GM23338 (cell line): ENCODE results near the gene COL4A1. TPM values are rescaled to one million over a fixed set of nuclear protein-coding genes. Genes with fewer than 3 reads are reported as not detected.

Experiments
- ATAC-seq: fragments of 200-7000 bp; cut with Tn5 transposase; 3 replicates; pipeline ENCODE4 v1.9.1; 2020
- DNase-seq: peaks from one replicate; pipeline ENCODE4 v3.0.0-alpha.2; 2015; ENCODE audit warnings: low spot score
- H2AFZ ChIP-seq: fragments of 200-600 bp; sonication (generic); 2 replicates; pipeline ENCODE4 v1.8.0; 2016; ENCODE audit warnings: antibody characterized with exemption, mild to moderate bottlenecking, moderate library complexity
- H3F3A ChIP-seq: fragments of 200-600 bp; sonication (generic); replicated peaks from 2 replicates; pipeline ENCODE4 v1.8.0; 2017; ENCODE audit warnings: antibody characterized with exemption, mixed run types, low read depth
- H3K27ac ChIP-seq: fragments of 200-600 bp; sonication (generic); 2 replicates; pipeline ENCODE4 v1.6.1; 2016; ENCODE audit warnings: low read depth
- H3K27me3 ChIP-seq: fragments of 200-600 bp; sonication (generic); 2 replicates; pipeline ENCODE4 v1.8.0; 2016; ENCODE audit warnings: mild to moderate bottlenecking, mixed run types, moderate library complexity; ENCODE audit not compliant: insufficient read depth
- H3K36me3 ChIP-seq: fragments of 200-600 bp; sonication (generic); 2 replicates; pipeline ENCODE4 v1.8.0; 2016; ENCODE audit warnings: mild to moderate bottlenecking; ENCODE audit not compliant: insufficient read depth
- H3K4me1 ChIP-seq: fragments of 200-600 bp; sonication (generic); 2 replicates; pipeline ENCODE4 v1.8.0; 2016; ENCODE audit warnings: mild to moderate bottlenecking, moderate library complexity; ENCODE audit not compliant: insufficient read depth
- H3K4me2 ChIP-seq: fragments of 200-600 bp; sonication (generic); 2 replicates; pipeline ENCODE4 v1.7.1; 2017; ENCODE audit warnings: mixed run types
- H3K4me3 ChIP-seq: fragments of 200-600 bp; sonication (generic); 2 replicates; pipeline ENCODE4 v1.6.1; 2016; ENCODE audit warnings: mixed run types
- H3K79me2 ChIP-seq: fragments of 200-600 bp; sonication (generic); replicated peaks from 2 replicates; pipeline ENCODE4 v1.8.0; 2017; ENCODE audit warnings: mild to moderate bottlenecking; ENCODE audit not compliant: insufficient read depth
- H3K9me2 ChIP-seq: fragments of 200-600 bp; sonication (generic); 2 replicates; pipeline ENCODE4 v1.8.0; 2017; ENCODE audit not compliant: insufficient read depth
- H4K20me1 ChIP-seq: fragments of 200-600 bp; sonication (generic); replicated peaks from 2 replicates; pipeline ENCODE4 v1.8.0; 2017; ENCODE audit warnings: mild to moderate bottlenecking; ENCODE audit not compliant: insufficient read depth
- H3K27ac Mint-ChIP-seq: 2 replicates; pipeline ENCODE4 v1.8.0; 2020; ENCODE audit warnings: inconsistent platforms, mild to moderate bottlenecking, moderate library complexity, mixed read lengths
- H3K27me3 Mint-ChIP-seq: 3 replicates; pipeline ENCODE4 v1.8.0; 2022; ENCODE audit warnings: low read depth, mild to moderate bottlenecking, moderate library complexity, mixed read lengths, inconsistent platforms; ENCODE audit not compliant: insufficient read depth, poor library complexity
- H3K36me3 Mint-ChIP-seq: 3 replicates; pipeline ENCODE4 v1.8.0; 2021; ENCODE audit warnings: low read depth, mild to moderate bottlenecking, inconsistent platforms, moderate library complexity, mixed read lengths
- H3K4me1 Mint-ChIP-seq: 3 replicates; pipeline ENCODE4 v1.8.0; 2020; ENCODE audit warnings: mild to moderate bottlenecking, inconsistent platforms, mixed read lengths
- H3K4me3 Mint-ChIP-seq: 3 replicates; pipeline ENCODE4 v1.8.0; 2021; ENCODE audit warnings: moderate library complexity, mild to moderate bottlenecking, inconsistent platforms, mixed read lengths
- H3K9me3 Mint-ChIP-seq: 3 replicates; pipeline ENCODE4 v1.8.0; 2020; ENCODE audit warnings: moderate library complexity, mild to moderate bottlenecking, inconsistent platforms, mixed read lengths
- CREB1 ChIP-seq: fragments of 250-450 bp; sonication (Bioruptor Pico); IDR thresholded peaks from 2 replicates; pipeline ENCODE4 v1.5.0; 2020; ENCODE audit warnings: low read depth, mild to moderate bottlenecking, moderate library complexity
- CTCF ChIP-seq, 2 experiments: fragments of 200-600 bp in 1 of 2; sonication (generic) in 1 of 2; conservative IDR thresholded peaks; 2 replicates each; pipeline versions ENCODE4 v1.5.1 to v1.6.1; 2016 to 2017; ENCODE audit warnings: antibody characterized with exemption in 2 of 2, low read depth in 2 of 2, mild to moderate bottlenecking in 2 of 2, moderate library complexity in 1 of 2
- ETS1 ChIP-seq: IDR thresholded peaks from 2 replicates; pipeline ENCODE4 v1.6.1; 2016; ENCODE audit warnings: antibody characterized with exemption
- EZH2 ChIP-seq: fragments of 200-600 bp; sonication (generic); IDR thresholded peaks from one replicate; pipeline ENCODE4 v1.8.0; 2017; ENCODE audit warnings: antibody characterized with exemption, mild to moderate bottlenecking, low read depth; ENCODE audit not compliant: unreplicated experiment
- EZH2phosphoT487 ChIP-seq: fragments of 200-600 bp; sonication (generic); IDR thresholded peaks from one replicate; pipeline ENCODE4 v1.8.1; 2018; ENCODE audit warnings: antibody characterized with exemption; ENCODE audit not compliant: unreplicated experiment
- JUNB ChIP-seq: IDR thresholded peaks from one replicate; pipeline ENCODE4 v1.6.1; 2016; ENCODE audit warnings: antibody characterized with exemption; ENCODE audit not compliant: unreplicated experiment
- NANOG ChIP-seq: IDR thresholded peaks from 2 replicates; pipeline ENCODE4 v1.6.1; 2016; ENCODE audit warnings: antibody characterized with exemption, borderline replicate concordance
- POLR2AphosphoS5 ChIP-seq: IDR thresholded peaks from 2 replicates; pipeline ENCODE4 v1.6.1; 2016; ENCODE audit warnings: antibody characterized with exemption, low read depth
- STAT1 ChIP-seq: IDR thresholded peaks from one replicate; pipeline ENCODE4 v1.6.1; 2016; ENCODE audit warnings: antibody characterized with exemption; ENCODE audit not compliant: unreplicated experiment
- ZNF114 ChIP-seq: fragments of 250-450 bp; sonication (Bioruptor Pico); IDR thresholded peaks from 2 replicates; pipeline ENCODE4 v1.5.0; 2020; ENCODE audit warnings: mild to moderate bottlenecking, moderate library complexity
- ZNF331 ChIP-seq: fragments of 250-450 bp; sonication (Bioruptor Pico); IDR thresholded peaks from 2 replicates; pipeline ENCODE4 v1.5.0; 2020; ENCODE audit warnings: low read depth, mild to moderate bottlenecking, moderate library complexity
- ZNF462 ChIP-seq: fragments of 250-450 bp; sonication (Bioruptor Pico); IDR thresholded peaks from 2 replicates; pipeline ENCODE4 v1.5.0; 2020; ENCODE audit warnings: mild to moderate bottlenecking, moderate library complexity
- polyA plus RNA-seq: library from polyadenylated mRNA; unstranded; fragments of >200 nt; fragmentation: Nextera tagmentation; extraction: Ambion mirVana; gene quantifications from 2 replicates; pipeline ENCODE4 v1.2.1, GENCODE V29; 2016
- total RNA-seq: library from RNA; depleted of rRNA; stranded (reverse); fragments of >200 nt; shearing (Covaris generic); gene quantifications from 2 replicates; pipeline ENCODE4 v1.2.3, GENCODE V29; 2014
- TF ChIP-seq, protein P1 (sequence below): IDR thresholded peaks from one replicate; pipeline ENCODE4 v1.6.1; 2018; ENCODE audit warnings: antibody characterized with exemption; ENCODE audit not compliant: unreplicated experiment

Gene COL4A1
- total and polyA plus RNA-seq, 2 experiments from 2014 or later = 39.1 to 110 TPM

GRCh38 chr13:110140099-110140498 is 166.9 kb downstream of the COL4A1 start:
- Mint-ChIP-seq H3K9me3 (no peaks in the 10 kb centered on the region), H3K4me1 (peaks cover 22% of the 10 kb centered on the region), H3K27ac (no peak overlapping the region), H3K27me3 (peaks cover 14% of the 10 kb centered on the region), H3K36me3 (no peaks in the 10 kb centered on the region), H3K4me3 (no peak overlapping the region)
- Histone ChIP-seq H3K79me2 (no peaks in the 10 kb centered on the region), H3K36me3 (no peaks in the 10 kb centered on the region), H3K27me3 (peaks cover 26% of the 10 kb centered on the region), H4K20me1 (no peaks in the 10 kb centered on the region), H3F3A (peaks cover 7% of the 10 kb centered on the region; the same call in 1 of the 2 replicates), H3K4me1 (peaks cover 26% of the 10 kb centered on the region), H2AFZ (no peak overlapping the region), H3K9me2 (no peaks in the 10 kb centered on the region), H3K27ac (no peak overlapping the region), H3K4me2 (no peak overlapping the region), H3K4me3 (no peak overlapping the region)
- DNase-seq (no peak), ATAC-seq (no peak)
- TF ChIP-seq ZNF114 (CRISPR knock-in tag) (no peak), ZNF331 (CRISPR knock-in tag) (no peak), EZH2phosphoT487 (no peak), CREB1 (no peak), ETS1 (no peak), CTCF (conservative IDR thresholded peaks at IDR 0.05; ENCODE audit: low read depth in 2 of 2) (no peak), POLR2AphosphoS5 (no peak), ZNF462 (CRISPR knock-in tag) (no peak), STAT1 (no peak), EZH2 (no peak), JUNB (no peak), NANOG (no peak)
- TF ChIP-seq, protein P1, sequence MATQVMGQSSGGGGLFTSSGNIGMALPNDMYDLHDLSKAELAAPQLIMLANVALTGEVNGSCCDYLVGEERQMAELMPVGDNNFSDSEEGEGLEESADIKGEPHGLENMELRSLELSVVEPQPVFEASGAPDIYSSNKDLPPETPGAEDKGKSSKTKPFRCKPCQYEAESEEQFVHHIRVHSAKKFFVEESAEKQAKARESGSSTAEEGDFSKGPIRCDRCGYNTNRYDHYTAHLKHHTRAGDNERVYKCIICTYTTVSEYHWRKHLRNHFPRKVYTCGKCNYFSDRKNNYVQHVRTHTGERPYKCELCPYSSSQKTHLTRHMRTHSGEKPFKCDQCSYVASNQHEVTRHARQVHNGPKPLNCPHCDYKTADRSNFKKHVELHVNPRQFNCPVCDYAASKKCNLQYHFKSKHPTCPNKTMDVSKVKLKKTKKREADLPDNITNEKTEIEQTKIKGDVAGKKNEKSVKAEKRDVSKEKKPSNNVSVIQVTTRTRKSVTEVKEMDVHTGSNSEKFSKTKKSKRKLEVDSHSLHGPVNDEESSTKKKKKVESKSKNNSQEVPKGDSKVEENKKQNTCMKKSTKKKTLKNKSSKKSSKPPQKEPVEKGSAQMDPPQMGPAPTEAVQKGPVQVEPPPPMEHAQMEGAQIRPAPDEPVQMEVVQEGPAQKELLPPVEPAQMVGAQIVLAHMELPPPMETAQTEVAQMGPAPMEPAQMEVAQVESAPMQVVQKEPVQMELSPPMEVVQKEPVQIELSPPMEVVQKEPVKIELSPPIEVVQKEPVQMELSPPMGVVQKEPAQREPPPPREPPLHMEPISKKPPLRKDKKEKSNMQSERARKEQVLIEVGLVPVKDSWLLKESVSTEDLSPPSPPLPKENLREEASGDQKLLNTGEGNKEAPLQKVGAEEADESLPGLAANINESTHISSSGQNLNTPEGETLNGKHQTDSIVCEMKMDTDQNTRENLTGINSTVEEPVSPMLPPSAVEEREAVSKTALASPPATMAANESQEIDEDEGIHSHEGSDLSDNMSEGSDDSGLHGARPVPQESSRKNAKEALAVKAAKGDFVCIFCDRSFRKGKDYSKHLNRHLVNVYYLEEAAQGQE = no peak
